Measurements from ENCODE around the gene TMEM53.

TMEM53 gene

GRCh38 chr1:44603718-44604117, 70.6 kb downstream of the TMEM53 start:
- DNase-seq (ENCODE audit: low spot score) = no peak

Measured in hematopoietic multipotent progenitor cell treated with erythropoietin and hydrocortisone succinate and interleukin-3 and kit ligand, for 17 days (in vitro differentiated cells).